ENCODE results near the gene MEGF11.

MEGF11 gene

DNA sequence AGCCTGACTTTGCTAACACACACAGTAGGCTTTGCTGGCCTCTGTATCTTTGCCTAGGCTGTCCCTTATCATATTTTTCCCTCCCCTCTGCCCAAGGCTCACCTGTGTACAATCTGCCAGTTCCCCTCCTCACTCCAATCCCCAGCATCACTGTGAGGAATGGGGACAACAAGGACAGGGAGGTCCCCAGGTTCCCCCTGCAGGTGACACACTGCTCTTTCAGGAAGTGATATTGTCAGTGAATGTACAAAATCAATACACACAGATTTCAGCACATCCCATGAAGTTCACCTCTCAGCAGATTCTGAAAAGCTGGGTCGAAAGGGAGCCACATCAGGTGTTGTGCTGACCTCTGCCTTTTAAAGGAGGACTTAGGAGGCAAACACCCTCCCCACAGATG, 206.8 kb downstream of the MEGF11 start:
- Histone ChIP-seq H4K20me1 (no peaks in the 10 kb centered on the region), H3K9ac (no peak overlapping the region), H3K4me1 (0 out of 20 replicates have a peak, but pooled peaks cover 0 to 4% (median 0%) of the 10 kb centered on the region in 10 experiments), H3K9me3 (replicated peaks in 1 of 11) (no peaks in the 10 kb centered on the region), H3K27me3 (no peaks in the 10 kb centered on the region), H3K4me3 (no peak overlapping the region), H3K27ac (no peak overlapping the region), H3K4me2 (no peak overlapping the region), H3K36me3 (no peaks in the 10 kb centered on the region)
- no peak for TF ChIP-seq Cebpa-rat (IDR thresholded peaks at IDR 0.05)

- H3K4me3 ChIP-seq: no peak overlapping the region
- H3K27me3 ChIP-seq: no peaks in the 10 kb centered on the region
- H3K9ac ChIP-seq: no peak overlapping the region
- no peak for TF ChIP-seq Cebpa-rat (IDR thresholded peaks at IDR 0.05)
- H3K4me1 ChIP-seq: 0 out of 20 replicates have a peak, but pooled peaks cover 0 to 4% (median 0%) of the 10 kb centered on the region in 10 experiments
- H3K4me2 ChIP-seq: no peak overlapping the region
- H3K36me3 ChIP-seq: no peaks in the 10 kb centered on the region
- no peaks in the 10 kb centered on the region for H3K9me3 ChIP-seq (replicated peaks in 1 of 11)
- H3K27ac ChIP-seq: no peak overlapping the region
- no peaks in the 10 kb centered on the region for H4K20me1 ChIP-seq
Measured at GRCh38 chr15:66046326-66046725, 207.2 kb downstream of the MEGF11 start.

DNA sequence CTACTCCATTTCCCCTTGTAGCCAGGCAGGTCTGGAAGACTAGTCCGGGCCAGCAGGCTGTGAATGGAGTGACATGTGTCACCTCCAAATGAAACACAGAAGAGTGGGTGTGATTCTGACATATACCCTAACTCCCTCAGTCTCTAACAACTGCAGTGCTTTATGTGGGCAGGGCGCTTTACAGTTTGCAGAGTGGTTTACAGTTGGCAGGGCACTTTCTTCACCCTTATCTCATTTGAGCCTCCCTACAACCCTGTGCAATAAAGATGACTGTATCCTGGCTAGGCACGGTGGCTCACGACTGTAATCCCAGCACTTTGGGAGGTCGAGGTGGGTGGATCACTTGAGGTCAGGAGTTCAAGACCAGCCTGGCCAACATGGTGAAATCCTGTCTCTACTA, 208.0 kb downstream of the MEGF11 start:
- Histone ChIP-seq H3K4me3 (no peak overlapping the region), H3K9ac (no peak overlapping the region), H4K20me1 (no peaks in the 10 kb centered on the region), H3K9me3 (replicated peaks in 1 of 11) (no peaks in the 10 kb centered on the region), H3K4me2 (no peak overlapping the region), H3K36me3 (no peaks in the 10 kb centered on the region), H3K27me3 (no peaks in the 10 kb centered on the region), H3K27ac (no peak overlapping the region), H3K4me1 (0 out of 20 replicates have a peak, but pooled peaks cover 0 to 4% (median 0%) of the 10 kb centered on the region in 10 experiments)
- no peak for TF ChIP-seq Cebpa-rat (IDR thresholded peaks at IDR 0.05)

GRCh38 chr15:66044837-66045236, 208.7 kb downstream of the MEGF11 start:
- Histone ChIP-seq H3K4me1 (0 out of 20 replicates have a peak, but pooled peaks cover 0 to 4% (median 0%) of the 10 kb centered on the region in 10 experiments), H3K9ac (no peak overlapping the region), H3K9me3 (replicated peaks in 1 of 11) (no peaks in the 10 kb centered on the region), H3K36me3 (no peaks in the 10 kb centered on the region), H3K4me3 (no peak overlapping the region), H3K27me3 (no peaks in the 10 kb centered on the region), H4K20me1 (no peaks in the 10 kb centered on the region), H3K27ac (no peak overlapping the region), H3K4me2 (no peak overlapping the region)
- TF ChIP-seq Cebpa-rat (IDR thresholded peaks at IDR 0.05): no peak

- TF ChIP-seq Cebpa-rat (IDR thresholded peaks at IDR 0.05): no peak
- Histone ChIP-seq H3K27me3 (no peaks in the 10 kb centered on the region), H3K4me2 (no peak overlapping the region), H3K27ac (no peak overlapping the region), H3K9me3 (replicated peaks in 1 of 11) (no peaks in the 10 kb centered on the region), H3K4me1 (0 out of 20 replicates have a peak, but pooled peaks cover 0 to 4% (median 0%) of the 10 kb centered on the region in 10 experiments), H4K20me1 (no peaks in the 10 kb centered on the region), H3K36me3 (no peaks in the 10 kb centered on the region), H3K9ac (no peak overlapping the region), H3K4me3 (no peak overlapping the region)
Measured at GRCh38 chr15:66043264-66043663, 210.3 kb downstream of the MEGF11 start.

DNA sequence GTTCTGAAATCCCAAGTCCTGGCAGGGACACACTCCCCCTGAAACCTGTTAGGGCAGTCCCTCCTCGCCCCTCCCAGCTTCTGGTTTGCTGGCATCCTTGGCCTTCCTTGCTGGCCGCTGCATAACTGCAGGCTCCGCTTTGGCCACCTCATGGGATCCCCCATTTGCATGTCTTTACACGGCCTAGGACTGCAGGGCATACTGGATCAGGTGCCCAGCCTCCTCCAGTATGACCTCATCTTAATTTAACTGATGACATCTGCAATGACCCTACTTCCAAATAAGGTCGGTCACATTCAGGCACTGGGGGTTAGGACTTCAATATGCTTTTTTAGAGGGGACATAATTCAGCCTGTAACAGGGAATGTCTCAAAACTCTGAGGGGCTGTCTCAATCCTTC, 210.9 kb downstream of the MEGF11 start:
- Histone ChIP-seq H3K36me3 (no peaks in the 10 kb centered on the region), H3K4me3 (no peak overlapping the region), H3K4me2 (no peak overlapping the region), H4K20me1 (no peaks in the 10 kb centered on the region), H3K27ac (no peak overlapping the region), H3K9ac (no peak overlapping the region), H3K4me1 (0 out of 20 replicates have a peak, but pooled peaks cover 0 to 3% (median 0%) of the 10 kb centered on the region in 10 experiments), H3K9me3 (replicated peaks in 1 of 11) (no peaks in the 10 kb centered on the region), H3K27me3 (no peaks in the 10 kb centered on the region)
- TF ChIP-seq Cebpa-rat (IDR thresholded peaks at IDR 0.05): no peak

DNA sequence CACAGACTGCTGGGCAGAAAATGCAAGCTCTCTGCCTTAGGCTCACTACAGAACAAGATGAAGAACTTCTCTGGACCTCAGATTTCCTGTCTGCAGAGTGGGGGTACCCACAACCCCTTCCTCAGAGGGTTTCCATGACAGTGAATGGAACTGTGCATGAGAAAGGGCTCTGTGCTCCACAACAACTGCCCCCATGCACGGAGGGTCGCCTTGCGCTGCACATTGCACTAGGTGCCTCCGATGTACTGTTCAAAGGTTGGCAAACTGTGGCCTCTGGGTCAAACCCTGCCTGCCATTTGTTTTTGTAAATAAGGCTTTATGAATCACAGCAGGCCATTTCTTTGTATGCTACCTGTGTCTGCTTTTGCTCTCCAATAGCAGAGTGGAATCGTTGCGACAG, 212.3 kb downstream of the MEGF11 start:
- Histone ChIP-seq H3K4me1 (no peaks in the 10 kb centered on the region), H3K9ac (no peak overlapping the region), H3K4me2 (no peak overlapping the region), H3K9me3 (replicated peaks in 1 of 11) (no peaks in the 10 kb centered on the region), H4K20me1 (peaks cover 0 to 2% (median 0%) of the 10 kb centered on the region in 11 experiments; a peak in 2 of 22 replicates), H3K4me3 (no peak overlapping the region), H3K36me3 (no peaks in the 10 kb centered on the region), H3K27ac (no peak overlapping the region), H3K27me3 (no peaks in the 10 kb centered on the region)
- no peak for TF ChIP-seq Cebpa-rat (IDR thresholded peaks at IDR 0.05)

DNA sequence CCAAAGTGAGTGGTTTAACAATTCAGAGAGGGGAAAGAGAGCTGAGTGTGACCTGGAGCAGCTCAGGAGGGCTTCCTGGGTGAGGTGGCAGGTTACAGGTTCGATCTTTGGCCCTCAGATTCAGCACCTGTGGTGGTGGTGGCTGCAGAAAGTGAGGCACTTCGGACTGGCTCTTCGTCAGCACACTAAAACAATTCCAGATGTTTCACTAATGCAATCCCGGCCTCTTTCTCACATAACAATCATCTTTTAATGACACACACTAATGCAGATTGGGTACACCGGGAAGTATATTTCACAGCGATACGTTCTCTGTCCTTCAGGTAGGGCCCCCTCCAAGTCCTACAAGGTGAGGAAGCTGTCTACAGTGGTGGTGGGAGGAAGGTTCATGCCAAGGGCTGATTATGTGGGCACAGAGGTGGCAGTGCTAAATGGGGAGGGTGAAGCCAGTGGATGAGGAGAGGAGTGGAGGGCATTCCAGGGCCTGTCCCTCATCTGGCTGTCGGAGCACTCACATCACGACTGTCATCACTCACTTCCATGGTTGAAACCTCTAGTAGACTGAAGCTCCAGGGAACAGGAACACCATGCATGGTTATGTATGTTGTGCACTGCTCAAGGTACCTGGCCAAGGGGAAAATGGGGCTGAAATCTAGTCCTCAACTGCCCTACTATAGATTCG, 213.2 kb downstream of the MEGF11 start:
- no peaks in the 10 kb centered on the region for H3K27me3 ChIP-seq
- H3K4me2 ChIP-seq: no peak overlapping the region
- no peak for TF ChIP-seq Cebpa-rat (IDR thresholded peaks at IDR 0.05)
- H3K36me3 ChIP-seq: no peaks in the 10 kb centered on the region
- H3K27ac ChIP-seq: no peak overlapping the region
- no peak overlapping the region for H3K9ac ChIP-seq
- no peak overlapping the region for H3K4me3 ChIP-seq
- no peaks in the 10 kb centered on the region for H3K4me1 ChIP-seq
- peaks cover 0 to 6% (median 0%) of the 10 kb centered on the region in 11 experiments; a peak in 2 of 22 replicates for H4K20me1 ChIP-seq
- H3K9me3 ChIP-seq (replicated peaks in 1 of 11): no peaks in the 10 kb centered on the region

DNA sequence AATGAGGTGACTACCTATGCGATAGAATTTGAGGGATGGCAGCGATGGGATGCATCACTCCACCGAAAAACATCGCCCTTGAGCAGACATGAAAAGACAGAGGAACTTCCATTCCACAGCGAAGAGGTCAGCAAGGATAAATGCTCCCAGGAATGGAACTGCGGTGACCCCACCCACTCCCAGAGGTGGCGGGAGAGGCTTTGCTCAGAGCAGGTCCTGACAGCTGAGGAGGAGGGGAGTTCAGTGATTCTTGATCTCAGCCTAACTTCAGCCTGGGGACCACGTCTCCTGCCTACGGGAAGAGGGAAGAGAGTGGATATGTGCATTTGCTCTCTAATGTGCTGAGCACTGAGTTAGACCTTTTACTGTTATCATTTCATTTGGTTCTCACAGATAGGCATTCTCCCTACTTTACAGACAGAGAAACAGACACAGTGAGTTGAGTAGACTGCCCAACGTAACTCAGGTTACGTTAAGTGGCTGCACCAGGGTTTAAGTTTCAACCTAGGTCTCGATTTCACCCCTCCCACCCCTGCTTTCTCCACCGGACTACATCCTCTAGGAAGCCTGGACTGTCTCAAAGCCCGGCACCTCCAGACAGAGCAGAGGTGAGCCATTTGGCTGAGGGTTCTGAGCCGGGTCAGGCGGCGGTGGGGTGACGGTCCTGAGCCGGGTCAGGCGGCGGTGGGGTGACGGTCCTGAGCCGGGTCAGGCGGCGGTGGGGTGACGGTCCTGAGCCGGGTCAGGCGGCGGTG, 214.3 kb downstream of the MEGF11 start:
- Histone ChIP-seq H3K36me3 (no peaks in the 10 kb centered on the region), H3K27ac (no peak overlapping the region), H4K20me1 (peaks cover 0 to 6% (median 0%) of the 10 kb centered on the region in 11 experiments; a peak in 2 of 22 replicates), H3K9ac (no peak overlapping the region), H3K4me1 (no peaks in the 10 kb centered on the region), H3K27me3 (no peaks in the 10 kb centered on the region), H3K9me3 (replicated peaks in 1 of 11) (no peaks in the 10 kb centered on the region), H3K4me2 (no peak overlapping the region), H3K4me3 (no peak overlapping the region)
- no peak for TF ChIP-seq Cebpa-rat (IDR thresholded peaks at IDR 0.05)

Measured in BLaER1 treated with 17β-estradiol and CSF1 and Interleukin-3, amounts not matched to agents 10 nM and 100 nM (cell line).